Activated CD4-positive, alpha-beta memory T cell treated with anti-CD3 and anti-CD28 coated beads, Interleukin-2, amount 10 ng/mL, durations not matched to agents 7 days and 5 days (primary cell): ENCODE measurements around the gene CBARP. TPM values are rescaled to one million over a fixed set of nuclear protein-coding genes. Genes with fewer than 3 reads are reported as not detected.

Source experiments
- CTCF ChIA-PET: fragments of 350-600 bp; sonication (Branson Sonifier 250); formaldehyde crosslinking; loops from one replicate; lab custom pipeline; 2021; ENCODE audit warnings: antibody characterized with exemption, inconsistent platforms; lab: Charles Lee
- POLR2A ChIA-PET: fragments of 350-600 bp; sonication (Branson Sonifier 250); formaldehyde crosslinking; loops from one replicate; lab custom pipeline; 2021; ENCODE audit warnings: antibody characterized with exemption; lab: Charles Lee
- DNase-seq: peaks from one replicate; pipeline ENCODE4 v3.0.0-alpha.2; 2020
- H3K27ac Mint-ChIP-seq: one replicate; pipeline ENCODE4 v1.8.0; 2021; ENCODE audit warnings: mild to moderate bottlenecking, mixed read lengths
- H3K27me3 Mint-ChIP-seq: one replicate; pipeline ENCODE4 v1.8.0; 2021; ENCODE audit warnings: mixed read lengths
- H3K36me3 Mint-ChIP-seq: one replicate; pipeline ENCODE4 v1.8.0; 2021; ENCODE audit warnings: low read depth, mixed read lengths
- H3K4me1 Mint-ChIP-seq: one replicate; pipeline ENCODE4 v1.8.0; 2021; ENCODE audit warnings: mixed read lengths
- H3K4me3 Mint-ChIP-seq: one replicate; pipeline ENCODE4 v1.8.0; 2021; ENCODE audit warnings: mild to moderate bottlenecking, mixed read lengths
- H3K9me3 Mint-ChIP-seq: one replicate; pipeline ENCODE4 v1.8.0; 2021; ENCODE audit warnings: mixed read lengths
- total RNA-seq, 2 experiments: library from RNA; stranded (reverse); gene quantifications; one replicate each; pipeline ENCODE4 v1.2.3, GENCODE V29; 2021

CBARP gene
- total RNA-seq, 2 experiments from 2014 or later = 0.35 to 0.55 TPM

DNA sequence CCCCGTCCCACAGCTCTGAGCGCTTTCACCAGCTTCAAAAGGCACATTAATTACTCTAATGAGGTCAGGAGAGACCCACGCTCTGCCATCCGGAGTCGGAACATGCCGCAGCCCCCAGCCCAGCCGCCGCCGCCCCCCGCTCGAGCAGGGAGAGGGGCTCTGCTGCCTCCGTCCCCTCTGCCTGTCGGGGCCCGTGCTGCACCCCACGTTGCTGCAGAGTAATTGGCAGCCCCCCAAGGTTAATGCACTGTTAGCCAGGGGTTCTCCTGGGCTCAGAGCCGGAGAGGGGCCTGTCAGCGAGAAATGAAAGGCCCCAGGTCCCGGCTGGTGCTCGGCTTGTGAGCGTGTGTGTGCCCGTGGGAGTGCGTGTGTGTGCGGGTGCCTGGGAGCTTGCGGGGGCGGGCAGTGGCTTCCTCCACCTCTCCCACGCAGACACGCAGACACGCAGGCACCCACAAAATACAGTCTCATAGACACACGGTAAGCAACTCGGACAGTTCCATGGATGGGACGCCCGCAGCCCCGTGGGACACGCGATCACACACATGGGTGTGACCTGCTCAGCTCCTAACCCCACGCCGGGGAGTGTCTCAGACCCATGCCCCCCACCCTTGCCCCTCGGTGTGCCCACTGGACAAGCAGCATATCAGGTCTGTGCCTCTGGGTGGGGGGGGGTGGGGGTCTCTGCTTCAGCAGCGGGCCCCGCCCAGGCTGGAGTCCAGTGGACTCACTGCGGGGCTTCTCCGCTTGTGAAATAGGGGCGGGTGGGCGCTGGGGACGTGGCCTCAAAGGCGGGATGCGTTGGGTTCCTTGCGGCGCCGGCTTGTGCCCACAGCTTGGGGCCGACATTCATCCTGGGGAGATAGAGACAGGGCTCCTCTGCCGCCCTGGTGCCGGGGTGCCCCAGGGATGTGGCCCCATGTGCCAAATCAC is 43.1 kb upstream of the CBARP start:
- no peaks in the 10 kb centered on the region for H3K9me3 Mint-ChIP-seq
- ChIA-PET CTCF (interaction anchor here (1.4 to 1.9 kb wide), 4 partner anchors 15 to 102 kb away, joined by 4 to 13 read pairs (median 8); partner anchors contain the start of gene NDUFS7), POLR2A (interaction anchor here (1.2 to 4.0 kb wide), 3 partner anchors 10 to 128 kb away, joined by 3 to 22 read pairs (median 3); partner anchors contain the start of gene CIRBP)
- no peak for DNase-seq
- H3K27ac Mint-ChIP-seq = no peak overlapping the region
- no peak overlapping the region for H3K4me3 Mint-ChIP-seq
- peaks cover 16% of the 10 kb centered on the region for H3K27me3 Mint-ChIP-seq
- peaks cover 21% of the 10 kb centered on the region for H3K4me1 Mint-ChIP-seq
- peaks cover 19% of the 10 kb centered on the region for H3K36me3 Mint-ChIP-seq

DNA sequence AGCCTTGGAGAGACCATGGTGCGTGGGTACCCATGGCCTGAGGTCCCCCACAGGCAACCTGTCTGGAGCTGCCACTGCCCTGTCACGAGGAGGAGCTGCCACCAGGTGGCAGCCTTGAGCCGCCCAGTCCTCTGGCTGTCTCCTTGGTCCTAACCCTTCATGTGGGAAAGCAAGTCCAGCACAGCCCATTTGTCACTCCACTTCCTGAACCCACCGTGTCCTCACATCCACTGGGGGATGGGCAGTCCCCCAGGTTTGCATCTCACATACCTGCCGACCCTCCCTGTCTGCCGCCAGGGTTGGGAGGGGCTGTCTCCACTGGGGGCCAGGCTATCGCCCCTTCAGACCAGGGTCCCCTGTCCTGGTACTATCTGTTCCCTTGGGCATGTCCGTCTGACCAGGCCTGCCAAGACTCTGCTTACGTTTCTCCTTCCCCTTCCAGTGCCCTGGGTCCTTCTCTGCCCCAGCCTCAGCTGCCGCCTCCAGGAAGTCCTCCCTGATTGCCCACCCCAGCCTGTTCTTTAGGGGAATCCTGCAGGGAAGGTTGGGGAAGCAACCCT is 42.1 kb upstream of the CBARP start:
- Mint-ChIP-seq H3K27me3 (peaks cover 11% of the 10 kb centered on the region), H3K4me1 (peaks cover 21% of the 10 kb centered on the region), H3K4me3 (peak overlapping the region; percentile 32), H3K9me3 (no peaks in the 10 kb centered on the region), H3K36me3 (peaks cover 19% of the 10 kb centered on the region), H3K27ac (peak overlapping the region; percentile 68)
- CTCF ChIA-PET = interaction anchor here (0.6 to 1.9 kb wide), 7 partner anchors 11 to 203 kb away, joined by 3 to 13 read pairs (median 4); partner anchors contain the start of genes CIRBP and NDUFS7
- POLR2A ChIA-PET = interaction anchor here (0.8 to 4.0 kb wide), 6 partner anchors 11 to 129 kb away, joined by 3 to 22 read pairs (median 3); partner anchors contain the start of gene CIRBP
- peak; percentile 85 for DNase-seq

DNA sequence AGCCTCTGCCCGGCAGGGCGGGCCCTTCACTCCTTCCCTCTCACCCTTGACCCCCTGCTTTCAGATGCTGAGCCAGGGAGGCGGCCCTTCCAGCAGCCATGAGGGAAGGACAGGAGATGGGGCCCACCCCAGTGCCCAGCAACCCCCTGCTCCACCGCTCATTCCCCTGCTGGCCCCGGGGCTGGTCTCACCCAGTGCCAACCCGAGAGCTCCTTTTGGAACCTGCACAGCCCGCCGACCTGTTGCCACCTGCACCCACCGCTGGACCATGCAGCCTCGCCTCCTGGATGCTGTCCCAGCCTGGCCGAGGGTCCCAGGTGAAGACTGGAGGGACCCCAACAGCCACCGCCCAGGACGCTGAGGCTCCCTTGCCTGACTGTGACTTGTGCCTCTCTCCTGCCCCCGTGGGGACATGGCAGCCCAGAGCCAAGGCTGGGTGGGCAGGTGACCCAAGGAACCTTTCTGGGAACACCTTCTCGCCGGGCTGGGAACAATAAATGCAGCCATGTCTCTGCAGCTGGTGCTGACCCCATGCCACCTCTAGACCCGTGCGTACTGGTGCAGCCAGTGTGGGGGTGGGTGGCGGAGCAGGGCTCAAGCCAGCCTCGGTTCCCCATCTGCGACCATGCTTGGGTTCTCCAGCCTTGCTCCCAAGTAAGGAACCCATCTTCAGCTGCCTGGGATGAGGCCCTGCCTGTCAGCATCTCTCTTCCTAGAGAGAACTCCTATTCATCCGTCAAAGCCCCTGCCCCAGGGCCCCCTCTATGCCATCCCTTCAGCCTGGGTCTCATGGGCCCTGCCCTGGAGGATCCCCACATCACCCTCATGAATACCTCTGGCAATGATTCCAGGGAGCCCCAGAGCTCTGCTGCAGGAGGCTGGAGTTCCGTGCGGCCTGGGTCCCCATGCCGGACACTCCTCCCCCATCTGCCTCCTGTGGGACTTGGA is 41.2 kb upstream of the CBARP start:
- Mint-ChIP-seq H3K4me3 (peak overlapping the region; percentile 32), H3K27ac (no peak overlapping the region), H3K4me1 (peaks cover 23% of the 10 kb centered on the region), H3K27me3 (peaks cover 3% of the 10 kb centered on the region), H3K36me3 (peaks cover 24% of the 10 kb centered on the region), H3K9me3 (no peaks in the 10 kb centered on the region)
- no peak for DNase-seq
- CTCF ChIA-PET = interaction anchor here (0.6 to 1.9 kb wide), 7 partner anchors 10 to 202 kb away, joined by 3 to 13 read pairs (median 4); partner anchors contain the start of genes CIRBP and NDUFS7
- POLR2A ChIA-PET = interaction anchor here (0.8 to 4.0 kb wide), 6 partner anchors 10 to 103 kb away, joined by 3 to 22 read pairs (median 3); partner anchors contain the start of gene CIRBP

DNA sequence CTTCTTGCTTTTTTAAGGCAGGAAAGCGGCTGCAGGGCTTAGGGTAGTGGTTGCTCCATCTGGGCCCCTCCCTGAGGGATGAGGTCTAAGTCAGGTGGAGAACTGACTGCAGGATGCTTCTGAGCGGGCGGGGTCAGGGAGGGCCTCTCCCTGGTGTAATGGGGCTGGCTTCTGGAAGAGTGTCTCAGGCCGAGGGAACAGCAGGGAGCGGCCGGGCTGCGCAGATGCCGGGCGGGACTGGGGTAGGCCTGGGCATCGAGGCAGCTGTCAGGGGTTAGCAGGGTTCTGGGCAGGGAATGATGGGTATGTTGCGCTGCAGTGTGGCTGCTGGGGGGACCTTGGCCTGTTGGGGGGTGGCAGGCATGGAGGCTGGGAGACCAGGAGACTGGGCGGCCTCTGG is 40.3 kb upstream of the CBARP start:
- H3K27me3 Mint-ChIP-seq = peaks cover 1% of the 10 kb centered on the region
- no peaks in the 10 kb centered on the region for H3K9me3 Mint-ChIP-seq
- no peak for DNase-seq
- H3K4me1 Mint-ChIP-seq = peaks cover 30% of the 10 kb centered on the region
- H3K36me3 Mint-ChIP-seq = peaks cover 31% of the 10 kb centered on the region
- H3K27ac Mint-ChIP-seq = no peak overlapping the region
- H3K4me3 Mint-ChIP-seq = no peak overlapping the region
- CTCF ChIA-PET = interaction anchor here (1.2 kb wide), 1 partner anchor 33 kb away, joined by 3 read pairs; no protein-coding TSS in a partner anchor
- POLR2A ChIA-PET = interaction anchor here (1.0 to 4.0 kb wide), 3 partner anchors 9 to 76 kb away, joined by 3 to 22 read pairs (median 5); partner anchors contain the start of gene CIRBP

DNA sequence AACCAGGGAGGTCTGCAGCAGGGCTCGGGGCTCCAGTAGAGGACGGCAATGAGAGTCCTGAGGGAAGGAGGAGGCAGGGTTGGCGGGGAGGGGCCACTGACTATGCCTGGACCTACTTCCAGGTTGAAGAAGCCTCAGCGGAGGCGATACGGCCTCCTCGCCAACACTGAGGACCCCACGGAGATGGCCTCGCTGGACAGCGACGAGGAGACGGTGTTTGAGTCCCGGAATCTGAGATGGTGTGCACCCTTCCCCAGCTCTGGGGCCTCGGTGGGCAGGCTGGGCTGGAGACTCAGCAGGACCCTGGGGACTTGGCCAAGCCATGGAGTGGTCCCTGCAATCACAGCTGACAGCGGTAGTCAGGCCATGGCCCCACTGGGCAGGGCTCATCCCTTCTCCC is 39.3 kb upstream of the CBARP start:
- POLR2A ChIA-PET = interaction anchor here (4.0 kb wide), 1 partner anchor 8 kb away, joined by 22 read pairs; the partner anchor contains the start of gene CIRBP

DNA sequence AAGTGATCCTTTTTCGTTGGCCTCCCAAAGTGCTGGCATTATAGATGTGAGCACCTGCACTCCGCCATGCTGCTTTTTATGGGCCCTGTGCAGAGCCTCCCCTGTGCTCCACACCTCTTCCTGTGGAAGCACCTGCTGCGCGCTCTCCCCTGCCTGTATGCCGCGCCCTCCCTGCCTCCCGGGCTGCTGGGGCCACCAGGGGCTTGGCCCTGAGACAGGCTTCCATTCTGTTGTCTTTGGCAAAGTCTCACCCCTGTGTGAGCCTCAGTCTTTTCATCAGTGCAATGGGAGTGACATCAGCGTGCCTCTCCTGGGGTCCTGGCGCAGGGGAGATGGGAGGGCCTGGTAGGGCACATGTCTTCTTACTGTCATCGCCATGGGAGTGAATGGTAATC is 38.8 kb upstream of the CBARP start:
- peaks cover 43% of the 10 kb centered on the region for H3K4me1 Mint-ChIP-seq
- peak overlapping the region; percentile 82 for H3K4me3 Mint-ChIP-seq
- peak overlapping the region; percentile 96 for H3K27ac Mint-ChIP-seq
- POLR2A ChIA-PET = interaction anchor here (1.8 kb wide), 1 partner anchor 11 kb away, joined by 15 read pairs; no protein-coding TSS in a partner anchor
- no peaks in the 10 kb centered on the region for H3K9me3 Mint-ChIP-seq
- H3K27me3 Mint-ChIP-seq = no peaks in the 10 kb centered on the region
- no peak for DNase-seq
- CTCF ChIA-PET = interaction anchor here (2.1 kb wide), 1 partner anchor 33 kb away, joined by 23 read pairs; no protein-coding TSS in a partner anchor
- peaks cover 45% of the 10 kb centered on the region for H3K36me3 Mint-ChIP-seq

More for the DNA sequence above, 39.3 kb upstream of the CBARP start:
- Mint-ChIP-seq H3K36me3 (peaks cover 40% of the 10 kb centered on the region), H3K27ac (peak overlapping the region; percentile 96), H3K27me3 (no peaks in the 10 kb centered on the region), H3K4me3 (peak overlapping the region; percentile 82), H3K9me3 (no peaks in the 10 kb centered on the region), H3K4me1 (peaks cover 39% of the 10 kb centered on the region)
- no peak for DNase-seq
- CTCF ChIA-PET = interaction anchor here (1.2 kb wide), 1 partner anchor 32 kb away, joined by 3 read pairs; no protein-coding TSS in a partner anchor

DNA sequence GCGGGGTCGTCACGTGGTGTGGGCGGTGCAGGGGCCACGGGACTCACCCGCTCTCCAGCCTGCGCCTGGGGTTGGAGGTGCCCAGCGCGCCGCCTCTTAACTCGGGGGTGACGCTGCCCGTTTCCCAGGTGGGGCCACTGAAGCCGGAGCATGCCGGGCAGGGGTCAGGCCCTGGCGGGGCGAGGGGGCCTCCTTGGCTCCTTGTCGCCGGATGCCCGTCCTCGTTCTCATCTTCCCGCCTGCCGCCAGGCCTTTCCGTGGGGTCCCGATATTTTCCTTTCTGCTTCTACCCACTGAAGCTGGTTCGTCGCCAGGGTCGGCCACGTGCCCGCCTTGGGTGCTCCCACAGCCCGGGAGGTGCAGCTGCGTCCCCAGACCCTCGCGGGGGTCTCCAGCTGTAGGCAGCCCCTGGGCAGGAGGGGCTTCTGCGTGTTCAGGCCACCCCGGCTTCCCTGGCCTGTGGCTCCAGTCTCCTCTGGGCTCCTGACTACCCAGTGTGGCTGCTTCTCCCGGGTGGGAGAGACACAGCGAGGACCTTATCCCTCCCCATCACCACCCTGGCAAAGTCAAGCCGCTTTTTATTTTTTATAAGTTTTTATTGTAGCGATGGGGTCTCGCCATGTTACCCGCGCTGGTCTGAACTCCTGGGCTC is 38.3 kb upstream of the CBARP start:
- ChIA-PET CTCF (interaction anchor here (2.1 kb wide), 1 partner anchor 32 kb away, joined by 23 read pairs; no protein-coding TSS in a partner anchor), POLR2A (interaction anchor here (1.8 kb wide), 1 partner anchor 10 kb away, joined by 15 read pairs; no protein-coding TSS in a partner anchor)
- peaks cover 48% of the 10 kb centered on the region for H3K4me1 Mint-ChIP-seq
- DNase-seq = no peak
- H3K27ac Mint-ChIP-seq = peak overlapping the region; percentile 96
- H3K27me3 Mint-ChIP-seq = no peaks in the 10 kb centered on the region
- H3K36me3 Mint-ChIP-seq = peaks cover 50% of the 10 kb centered on the region
- H3K4me3 Mint-ChIP-seq = peak overlapping the region; percentile 82
- H3K9me3 Mint-ChIP-seq = no peaks in the 10 kb centered on the region

DNA sequence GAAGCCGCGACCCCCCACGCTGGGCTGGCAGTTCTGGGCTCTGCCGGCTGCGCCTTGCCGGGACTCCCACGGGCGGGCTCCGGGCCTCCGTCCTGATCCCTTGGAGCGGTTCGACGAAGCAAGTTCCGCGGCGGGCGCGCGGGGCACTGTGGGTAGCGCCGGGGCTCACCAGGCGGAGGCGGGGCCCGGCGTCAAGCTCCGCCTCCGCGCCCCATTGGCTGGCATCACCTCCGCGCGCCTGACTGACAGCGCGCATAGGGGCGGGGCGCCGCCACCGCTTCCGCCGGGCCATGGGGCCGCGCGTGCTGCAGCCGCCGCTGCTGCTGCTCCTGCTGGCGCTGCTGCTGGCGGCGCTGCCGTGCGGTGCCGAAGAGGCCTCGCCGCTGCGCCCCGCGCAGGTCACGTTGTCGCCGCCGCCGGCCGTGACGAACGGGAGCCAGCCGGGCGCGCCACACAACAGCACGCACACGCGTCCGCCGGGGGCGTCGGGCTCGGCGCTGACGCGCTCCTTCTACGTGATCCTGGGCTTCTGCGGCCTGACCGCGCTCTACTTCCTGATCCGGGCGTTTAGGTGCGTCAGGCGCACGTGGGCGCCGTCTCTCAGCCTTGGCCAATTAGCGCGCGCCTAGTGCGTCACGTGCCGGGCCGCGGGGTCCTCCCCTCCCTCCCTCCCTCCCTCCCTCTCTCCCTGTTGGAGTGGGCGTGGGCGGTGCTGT is 37.6 kb upstream of the CBARP start, which contains the start of gene FAM174C:
Gene FAM174C, plus strand, starts transcription at position 271 of the 716 bp plus-strand sequence. Its CDS starts 20 bp downstream, at position 291.
- H3K4me3 Mint-ChIP-seq = peak within 1 kb of the TSS; percentile 82
- peak within 1 kb of the TSS; percentile 96 for H3K27ac Mint-ChIP-seq
- H3K4me1 Mint-ChIP-seq = peaks cover 55% of the 10 kb centered on the region
- no peaks in the 10 kb centered on the region for H3K27me3 Mint-ChIP-seq
- no peaks in the 10 kb centered on the region for H3K9me3 Mint-ChIP-seq
- CTCF ChIA-PET = interaction anchor here (0.5 to 2.1 kb wide), 3 partner anchors 9 to 197 kb away, joined by 4 to 23 read pairs (median 12); no protein-coding TSS in a partner anchor
- H3K36me3 Mint-ChIP-seq = peaks cover 56% of the 10 kb centered on the region
- peak; percentile 96 for DNase-seq
- POLR2A ChIA-PET = interaction anchor here (0.6 to 1.8 kb wide), 10 partner anchors 9 to 403 kb away, joined by 3 to 15 read pairs (median 4); partner anchors contain the start of gene ATP5F1D

DNA sequence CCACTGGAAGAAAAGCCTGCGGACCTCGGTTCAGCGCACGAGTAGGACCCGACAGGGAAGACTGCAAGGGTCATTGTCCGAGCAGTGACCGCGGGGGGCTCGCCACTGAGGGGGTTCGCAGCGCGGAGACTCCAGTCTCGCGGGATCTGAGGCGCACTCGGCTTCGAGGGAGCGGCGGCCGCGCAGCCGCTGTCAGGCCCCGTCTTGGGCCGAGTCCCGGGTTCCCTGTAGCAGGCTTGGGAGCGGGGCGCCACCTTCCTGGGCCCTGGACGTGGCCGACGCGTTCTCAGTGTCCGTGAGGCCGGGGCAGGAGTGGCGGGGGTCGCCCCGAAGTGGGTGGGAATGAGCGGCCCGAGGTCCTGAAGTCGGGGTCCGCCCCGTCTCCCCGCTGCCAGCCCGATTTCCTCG is 37.1 kb upstream of the CBARP start:
- Mint-ChIP-seq H3K4me1 (peaks cover 56% of the 10 kb centered on the region), H3K4me3 (peak overlapping the region; percentile 62), H3K27me3 (no peaks in the 10 kb centered on the region), H3K9me3 (no peaks in the 10 kb centered on the region), H3K36me3 (peaks cover 59% of the 10 kb centered on the region), H3K27ac (peak overlapping the region; percentile 69)
- CTCF ChIA-PET = interaction anchor here (0.5 to 2.1 kb wide), 4 partner anchors 8 to 625 kb away, joined by 3 to 23 read pairs (median 8); no protein-coding TSS in a partner anchor
- DNase-seq = no peak
- POLR2A ChIA-PET = interaction anchor here (0.6 to 1.8 kb wide), 11 partner anchors 9 to 403 kb away, joined by 3 to 15 read pairs (median 4); partner anchors contain the start of gene ATP5F1D
